ENCODE data around the gene SSX5. TPM values are rescaled to one million over a fixed set of nuclear protein-coding genes. Genes with fewer than 3 reads are reported as not detected.

Gene SSX5
- total and polyA plus RNA-seq, 2 of the 4 experiments (the other 2 are of a cell fraction): not detected

DNA sequence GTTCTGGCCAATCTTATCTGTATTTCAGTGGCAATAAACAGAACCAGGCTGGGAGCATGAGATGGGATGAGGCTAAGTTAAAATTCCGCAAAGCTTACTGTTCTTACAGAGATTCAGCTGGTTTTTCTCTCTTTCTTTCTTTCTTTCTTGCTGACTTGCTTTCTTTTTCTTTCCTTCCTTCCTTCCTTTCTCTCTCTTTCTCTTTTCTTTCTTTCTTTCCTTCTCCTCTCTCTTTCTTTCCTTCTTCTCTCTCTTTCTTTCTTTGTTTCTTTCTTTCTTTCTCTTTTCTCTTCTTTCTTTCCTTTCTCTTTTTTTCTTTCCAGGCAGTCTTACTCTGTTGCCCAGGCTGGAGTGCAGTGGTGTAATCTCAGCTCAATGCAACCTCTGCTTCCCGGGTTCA, 41.8 kb downstream of the SSX5 start:
- H2BK5ac ChIP-seq (ENCODE audit: low read depth, low read length, poor library complexity, severe bottlenecking): no peak overlapping the region
- H3K4ac ChIP-seq (ENCODE audit: low read depth, low read length): no peak overlapping the region
- H3K9me3 ChIP-seq (ENCODE audit: control insufficient read depth, insufficient read depth, low read length): no peaks in the 10 kb centered on the region
- no peak overlapping the region for H4K5ac ChIP-seq (ENCODE audit: low read depth, low read length)
- H2BK120ac ChIP-seq (ENCODE audit: low read depth, low read length): no peak overlapping the region
- intact Hi-C loops (cut with micrococcal nuclease) (no loop called here), in situ Hi-C loops (cut with MboI; ENCODE audit: low sequenced_read_pairs) (no loop called here), dilution Hi-C loops (cut with HindIII; ENCODE audit: low sequenced_read_pairs, unreplicated experiment) (no loop called here)
- no peak overlapping the region for H2AK5ac ChIP-seq (ENCODE audit: low read depth, low read length)
- H3K79me1 ChIP-seq (ENCODE audit: low read depth in 1 of 2, low read length in 2 of 2): no peaks in the 10 kb centered on the region
- no peak overlapping the region for H3K18ac ChIP-seq (ENCODE audit: low read depth, low read length)
- no peak overlapping the region for H2AK9ac ChIP-seq (replicated peaks; ENCODE audit: low read depth, low read length, poor library complexity)
- H4K8ac ChIP-seq (ENCODE audit: low read depth in 2 of 2, low read length in 2 of 2): no peak overlapping the region
- no peaks in the 10 kb centered on the region for H3K36me3 ChIP-seq (ENCODE audit: control insufficient read depth, insufficient read depth, low read length)
- ATAC-seq (ENCODE audit: low read depth) (no peak), DNase-seq (no peak)
- H3K9me1 ChIP-seq (ENCODE audit: insufficient read depth, low read length): no peaks in the 10 kb centered on the region
- H4K20me1 ChIP-seq (ENCODE audit: insufficient read depth, low read length): no peaks in the 10 kb centered on the region
- CTCF ChIA-PET: no interaction called here
- H2AFZ ChIP-seq (replicated peaks; ENCODE audit: low read length, poor library complexity): no peak overlapping the region
- POLR2A ChIA-PET (ENCODE audit: unreplicated experiment): no interaction called here
- H3K23ac ChIP-seq (ENCODE audit: low read depth, low read length): no peak overlapping the region
- H3K56ac ChIP-seq (ENCODE audit: extremely low read depth, insufficient read depth, low read length): no peak overlapping the region
- peaks cover 2% of the 10 kb centered on the region; the same call in 1 of the 2 replicates for H3K27me3 ChIP-seq (ENCODE audit: control insufficient read depth, insufficient read depth, low read length)
- H4K91ac ChIP-seq (ENCODE audit: insufficient read depth, low read depth, low read length): no peak overlapping the region
- H3K9ac ChIP-seq (ENCODE audit: low read depth, low read length): no peak overlapping the region
- no peak overlapping the region for H3K4me2 ChIP-seq (ENCODE audit: low read depth, low read length)
- H3K27ac ChIP-seq (ENCODE audit: insufficient read depth, low read length): no peak overlapping the region
- H3K14ac ChIP-seq (replicated peaks; ENCODE audit: low read depth, low read length): no peak overlapping the region
- H3K4me1 ChIP-seq (ENCODE audit: control insufficient read depth, insufficient read depth, low read length): no peaks in the 10 kb centered on the region
- H2BK15ac ChIP-seq (ENCODE audit: low read depth, low read length): no peak overlapping the region
- no peak overlapping the region for H3K4me3 ChIP-seq (ENCODE audit: insufficient read depth, low read depth, low read length)
- no TSS peak for BruUV-seq (replicated peaks)
- 60% methylated on average over 1 of the region's 2 CpGs; no CpG with 5 or more reads in 1 of the 2 experiments for WGBS, 2 experiments (ENCODE audit: extremely low coverage in 2 of 2, insufficient read length in 1 of 2)
- no peak overlapping the region for H2BK20ac ChIP-seq (ENCODE audit: low read depth, low read length)
- TF ChIP-seq RAD21 (IDR thresholded peaks at IDR 0.05; ENCODE audit: low read length) (no peak), MAFK (IDR thresholded peaks at IDR 0.05; ENCODE audit: low read depth, low read length) (no peak), CHD1 (IDR thresholded peaks at IDR 0.05; ENCODE audit: low read depth, low read length) (no peak), POLR2A (IDR thresholded peaks at IDR 0.05; ENCODE audit: low read depth, low read length) (no peak)
- TF ChIP-seq, protein P1, sequence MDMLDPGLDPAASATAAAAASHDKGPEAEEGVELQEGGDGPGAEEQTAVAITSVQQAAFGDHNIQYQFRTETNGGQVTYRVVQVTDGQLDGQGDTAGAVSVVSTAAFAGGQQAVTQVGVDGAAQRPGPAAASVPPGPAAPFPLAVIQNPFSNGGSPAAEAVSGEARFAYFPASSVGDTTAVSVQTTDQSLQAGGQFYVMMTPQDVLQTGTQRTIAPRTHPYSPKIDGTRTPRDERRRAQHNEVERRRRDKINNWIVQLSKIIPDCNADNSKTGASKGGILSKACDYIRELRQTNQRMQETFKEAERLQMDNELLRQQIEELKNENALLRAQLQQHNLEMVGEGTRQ (IDR thresholded peaks at IDR 0.05; ENCODE audit: low read depth, low read length): no peak
- TF ChIP-seq, protein P2, sequence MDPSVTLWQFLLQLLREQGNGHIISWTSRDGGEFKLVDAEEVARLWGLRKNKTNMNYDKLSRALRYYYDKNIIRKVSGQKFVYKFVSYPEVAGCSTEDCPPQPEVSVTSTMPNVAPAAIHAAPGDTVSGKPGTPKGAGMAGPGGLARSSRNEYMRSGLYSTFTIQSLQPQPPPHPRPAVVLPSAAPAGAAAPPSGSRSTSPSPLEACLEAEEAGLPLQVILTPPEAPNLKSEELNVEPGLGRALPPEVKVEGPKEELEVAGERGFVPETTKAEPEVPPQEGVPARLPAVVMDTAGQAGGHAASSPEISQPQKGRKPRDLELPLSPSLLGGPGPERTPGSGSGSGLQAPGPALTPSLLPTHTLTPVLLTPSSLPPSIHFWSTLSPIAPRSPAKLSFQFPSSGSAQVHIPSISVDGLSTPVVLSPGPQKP (IDR thresholded peaks at IDR 0.05; ENCODE audit: borderline replicate concordance, low read depth, low read length): no peak
